ENCODE data around the gene SNAPC2.

Gene SNAPC2

DNA sequence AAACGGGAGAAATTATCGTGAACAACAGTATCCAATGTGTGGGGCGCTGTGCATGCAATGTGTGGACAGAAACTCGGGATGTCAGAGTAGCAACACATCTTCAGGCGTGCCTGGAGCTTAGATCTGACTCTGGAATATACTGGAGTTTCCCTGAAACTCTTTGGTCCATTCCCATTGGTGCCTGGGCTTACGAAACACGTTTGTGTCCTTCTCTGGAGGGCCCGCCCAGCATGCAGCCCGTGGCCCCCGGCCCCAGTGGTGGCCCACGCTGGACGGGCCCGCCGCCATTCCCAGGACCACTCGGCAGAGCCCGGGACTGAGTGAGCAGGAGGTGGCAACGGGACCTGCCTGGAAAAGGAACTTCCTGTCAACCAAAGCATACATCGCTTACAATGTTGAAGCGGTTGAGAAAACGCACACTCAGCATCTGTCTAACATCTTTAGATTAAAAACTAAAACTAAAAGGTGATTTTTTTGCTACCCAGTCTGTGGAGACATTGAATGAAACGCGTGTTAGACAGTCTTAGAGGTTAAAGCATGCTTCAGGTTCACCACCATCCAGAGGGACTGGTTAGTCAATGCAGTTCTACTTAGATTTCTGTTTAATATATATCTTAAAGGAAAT, 42.6 kb downstream of the SNAPC2 start:
- ChIA-PET POLR2A (no interaction called here), CTCF (no interaction called here)
- DNase-seq (ENCODE audit: extremely low spot score) = no peak
- no peak for TF ChIP-seq FOXM1 (IDR thresholded peaks at IDR 0.05; ENCODE audit: borderline replicate concordance)
- TF ChIP-seq, protein P1, sequence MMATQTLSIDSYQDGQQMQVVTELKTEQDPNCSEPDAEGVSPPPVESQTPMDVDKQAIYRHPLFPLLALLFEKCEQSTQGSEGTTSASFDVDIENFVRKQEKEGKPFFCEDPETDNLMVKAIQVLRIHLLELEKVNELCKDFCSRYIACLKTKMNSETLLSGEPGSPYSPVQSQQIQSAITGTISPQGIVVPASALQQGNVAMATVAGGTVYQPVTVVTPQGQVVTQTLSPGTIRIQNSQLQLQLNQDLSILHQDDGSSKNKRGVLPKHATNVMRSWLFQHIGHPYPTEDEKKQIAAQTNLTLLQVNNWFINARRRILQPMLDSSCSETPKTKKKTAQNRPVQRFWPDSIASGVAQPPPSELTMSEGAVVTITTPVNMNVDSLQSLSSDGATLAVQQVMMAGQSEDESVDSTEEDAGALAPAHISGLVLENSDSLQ (IDR thresholded peaks at IDR 0.05) = no peak
- TF ChIP-seq ZNF384 (IDR thresholded peaks at IDR 0.05) = no peak
- TF ChIP-seq BHLHE40 (IDR thresholded peaks at IDR 0.05; ENCODE audit: borderline replicate concordance) = no peak
- TF ChIP-seq ELF4 (IDR thresholded peaks at IDR 0.05) = no peak
- no peak for TF ChIP-seq FOXK2 (IDR thresholded peaks at IDR 0.05)
- no peak for TF ChIP-seq SP1 (IDR thresholded peaks at IDR 0.05)
- TF ChIP-seq FOXA1 (IDR thresholded peaks at IDR 0.05) = no peak
- TF ChIP-seq L3MBTL2 (conservative IDR thresholded peaks at IDR 0.05) = no peak
- no peak for TF ChIP-seq TARDBP (IDR thresholded peaks at IDR 0.05)
- TF ChIP-seq NFRKB (IDR thresholded peaks at IDR 0.05) = no peak
- no peak for TF ChIP-seq CTBP1 (IDR thresholded peaks at IDR 0.05; ENCODE audit: borderline replicate concordance)
- TF ChIP-seq HDGF (IDR thresholded peaks at IDR 0.05; ENCODE audit: borderline replicate concordance) = no peak
- no peak for TF ChIP-seq SUZ12 (IDR thresholded peaks at IDR 0.05)

DNA sequence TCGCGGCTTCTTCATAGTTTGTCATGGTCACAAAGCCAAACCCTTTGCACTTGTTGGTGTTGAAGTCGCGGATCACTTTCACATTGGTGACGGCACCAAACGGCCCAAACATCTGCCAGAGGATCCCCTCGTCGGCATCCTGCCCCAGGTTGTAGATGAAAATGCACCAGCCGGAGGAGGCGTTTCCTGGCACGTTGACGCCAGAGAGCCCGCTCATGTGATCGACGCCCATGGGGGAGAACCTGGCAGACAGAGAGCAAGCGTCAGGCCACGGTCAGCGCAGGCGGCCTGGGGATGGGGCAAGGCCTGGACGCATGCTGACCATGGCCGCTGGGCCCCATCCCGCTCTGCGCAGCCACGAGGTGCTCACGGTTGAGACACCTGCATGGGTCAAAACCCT, 43.4 kb downstream of the SNAPC2 start:
- POLR2A ChIA-PET = no interaction called here
- no peak for DNase-seq (ENCODE audit: extremely low spot score)
- CTCF ChIA-PET = no interaction called here
- TF ChIP-seq CTBP1 (IDR thresholded peaks at IDR 0.05; ENCODE audit: borderline replicate concordance) (no peak), NFRKB (IDR thresholded peaks at IDR 0.05) (no peak), SP1 (IDR thresholded peaks at IDR 0.05) (no peak), ARNT (IDR thresholded peaks at IDR 0.05) (no peak), FOXM1 (IDR thresholded peaks at IDR 0.05; ENCODE audit: borderline replicate concordance) (no peak), FOXA1 (IDR thresholded peaks at IDR 0.05) (no peak), FOXK2 (IDR thresholded peaks at IDR 0.05) (no peak), LEF1 (IDR thresholded peaks at IDR 0.05; ENCODE audit: borderline replicate concordance) (no peak), L3MBTL2 (conservative IDR thresholded peaks at IDR 0.05) (no peak), BHLHE40 (IDR thresholded peaks at IDR 0.05; ENCODE audit: borderline replicate concordance) (no peak), HDGF (IDR thresholded peaks at IDR 0.05; ENCODE audit: borderline replicate concordance) (no peak), SUZ12 (IDR thresholded peaks at IDR 0.05) (no peak), ZNF384 (IDR thresholded peaks at IDR 0.05) (no peak), ELF4 (IDR thresholded peaks at IDR 0.05) (no peak)
- TF ChIP-seq, protein P1 (IDR thresholded peaks at IDR 0.05) = no peak

DNA sequence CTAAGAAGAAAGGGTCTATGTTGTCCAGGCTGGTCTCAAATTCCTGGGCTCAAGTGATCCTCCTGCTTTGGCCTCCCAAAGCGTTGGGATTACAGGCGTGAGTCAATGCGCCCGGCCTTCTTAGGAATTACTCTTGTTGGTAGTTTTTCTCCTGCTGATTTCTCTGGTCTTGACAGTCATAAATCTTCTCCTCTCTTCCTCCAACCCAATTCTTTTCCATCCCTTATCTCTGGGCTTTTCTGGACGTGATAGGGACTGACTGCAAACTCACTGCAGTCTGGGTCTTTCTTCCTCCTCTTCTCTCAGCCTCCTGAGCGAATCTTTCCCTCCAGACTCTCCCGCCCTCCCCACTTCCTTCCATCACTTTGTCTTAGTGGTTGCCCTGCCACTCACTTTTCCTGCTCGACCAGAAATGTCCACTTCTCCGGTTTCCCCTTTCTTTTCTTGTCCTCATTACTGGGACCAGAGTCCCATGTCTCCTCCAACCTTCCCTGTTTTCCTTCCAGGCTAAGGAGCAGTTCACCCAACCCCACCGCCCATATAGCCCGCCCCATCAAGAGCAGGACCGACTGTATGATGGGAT, 45.2 kb downstream of the SNAPC2 start:
- POLR2A ChIA-PET = no interaction called here
- no peak for DNase-seq (ENCODE audit: extremely low spot score)
- TF ChIP-seq, protein P1 (IDR thresholded peaks at IDR 0.05) = no peak
- TF ChIP-seq ZNF384 (IDR thresholded peaks at IDR 0.05) (no peak), FOXM1 (IDR thresholded peaks at IDR 0.05; ENCODE audit: borderline replicate concordance) (no peak), BHLHE40 (IDR thresholded peaks at IDR 0.05; ENCODE audit: borderline replicate concordance) (no peak), TARDBP (IDR thresholded peaks at IDR 0.05) (no peak), ARNT (IDR thresholded peaks at IDR 0.05) (no peak), ELF4 (IDR thresholded peaks at IDR 0.05) (no peak), FOXA1 (IDR thresholded peaks at IDR 0.05) (no peak)
- CTCF ChIA-PET = no interaction called here

DNA sequence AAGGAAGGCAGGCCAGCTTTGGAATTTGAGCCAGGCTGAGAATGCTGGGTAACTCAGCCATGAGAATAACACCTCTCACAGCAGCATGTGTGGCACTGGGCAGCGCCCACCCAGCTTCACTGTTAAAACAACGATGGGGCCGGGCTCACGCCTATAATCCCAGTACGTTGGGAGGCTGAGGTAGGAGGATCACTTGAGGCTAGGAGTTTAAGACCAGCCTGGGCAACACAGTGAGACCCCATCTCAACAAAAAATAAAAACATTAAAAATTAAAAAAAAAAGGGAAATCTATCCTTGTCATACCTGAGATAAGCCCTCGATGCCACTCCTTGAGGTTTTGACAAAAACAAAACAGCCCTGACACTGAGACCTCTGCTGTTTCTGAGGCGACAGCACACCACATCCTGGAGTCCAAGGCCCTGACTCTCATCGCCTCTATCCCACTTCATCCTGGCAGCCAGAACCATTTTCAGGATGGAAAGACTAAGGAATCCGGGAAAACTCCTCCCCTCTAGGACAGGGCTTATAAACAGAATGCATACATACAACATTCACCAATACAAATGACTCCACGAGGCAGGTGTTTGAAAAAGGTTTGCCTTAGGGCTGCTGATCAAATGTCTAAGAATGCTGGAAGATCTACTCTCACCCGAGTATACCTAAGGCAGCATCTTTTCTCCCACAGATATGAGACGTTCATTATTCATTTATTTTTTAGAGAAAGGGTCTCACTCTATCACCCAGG, 46.0 kb downstream of the SNAPC2 start:
- ChIA-PET POLR2A (interaction anchor here (1.0 kb wide), 1 partner anchor 39 kb away, joined by 3 read pairs; the partner anchor contains the start of gene ELAVL1), CTCF (no interaction called here)
- no peak for TF ChIP-seq SP1 (IDR thresholded peaks at IDR 0.05)
- DNase-seq (ENCODE audit: extremely low spot score) = no peak

DNA sequence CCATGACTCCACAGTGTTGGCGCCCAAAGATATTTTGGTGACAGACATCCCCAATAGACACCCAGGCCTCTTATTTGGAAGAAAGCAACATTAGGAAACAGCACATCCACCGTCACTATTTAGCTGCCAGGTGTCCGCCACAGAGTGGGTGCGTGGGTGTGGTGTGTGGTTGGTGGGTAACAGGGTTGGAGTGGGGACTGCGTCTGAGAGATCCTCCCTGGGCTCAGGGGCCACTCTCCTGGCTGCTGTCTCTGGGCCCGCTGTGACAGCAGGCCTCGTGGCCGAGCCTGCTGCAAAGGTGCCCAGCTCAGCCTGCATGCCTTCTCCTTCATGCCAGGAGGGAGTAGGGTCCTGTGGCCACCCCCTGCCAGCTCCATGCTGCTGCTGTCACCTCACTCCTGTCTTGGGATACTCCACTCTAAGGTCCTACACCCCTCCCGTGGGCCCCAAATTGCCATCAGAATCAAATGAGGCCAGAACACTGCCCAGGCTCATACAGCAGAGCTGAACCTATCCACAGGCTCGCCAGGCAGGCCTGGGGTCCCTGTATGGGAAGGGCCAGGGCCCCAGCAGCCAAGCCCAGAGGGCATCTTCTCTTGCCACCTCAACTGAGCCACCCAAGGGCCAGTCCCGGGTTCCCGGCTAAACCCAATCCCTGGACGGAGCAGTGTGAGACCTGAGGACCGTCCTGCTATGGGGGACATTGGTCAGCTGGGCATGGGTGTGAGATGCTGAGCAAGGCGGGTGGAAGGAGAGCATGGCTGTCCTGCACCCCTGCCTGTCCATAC, 48.1 kb downstream of the SNAPC2 start:
- ChIA-PET CTCF (no interaction called here), POLR2A (no interaction called here)
- TF ChIP-seq FOXA1 (IDR thresholded peaks at IDR 0.05) = no peak
- no peak for TF ChIP-seq ZNF384 (IDR thresholded peaks at IDR 0.05)
- TF ChIP-seq NFRKB (IDR thresholded peaks at IDR 0.05) = no peak
- TF ChIP-seq ELF4 (IDR thresholded peaks at IDR 0.05) = no peak
- TF ChIP-seq HDGF (IDR thresholded peaks at IDR 0.05; ENCODE audit: borderline replicate concordance) = no peak
- no peak for TF ChIP-seq TARDBP (IDR thresholded peaks at IDR 0.05)
- TF ChIP-seq LEF1 (IDR thresholded peaks at IDR 0.05; ENCODE audit: borderline replicate concordance) = no peak
- no peak for TF ChIP-seq BHLHE40 (IDR thresholded peaks at IDR 0.05; ENCODE audit: borderline replicate concordance)
- TF ChIP-seq FOXK2 (IDR thresholded peaks at IDR 0.05) = no peak
- no peak for TF ChIP-seq SUZ12 (IDR thresholded peaks at IDR 0.05)
- no peak for TF ChIP-seq ARNT (IDR thresholded peaks at IDR 0.05)
- no peak for TF ChIP-seq FOXM1 (IDR thresholded peaks at IDR 0.05; ENCODE audit: borderline replicate concordance)
- DNase-seq (ENCODE audit: extremely low spot score) = no peak

All from HEK293T (cell line).